ENCODE measurements around the gene CADPS.

Gene CADPS

GRCh38 chr3:62686503-62687294 lies 188.5 kb downstream of the CADPS start:
- DNase-seq (ENCODE audit: low read depth), result no peak

- no peak for DNase-seq (ENCODE audit: low read depth)
Measured at GRCh38 chr3:62682826-62683225, 192.4 kb downstream of the CADPS start.

GRCh38 chr3:62679988-62680387 lies 195.2 kb downstream of the CADPS start:
- DNase-seq (ENCODE audit: low read depth), result no peak

GRCh38 chr3:62678841-62679240 lies 196.4 kb downstream of the CADPS start:
- no peak for DNase-seq (ENCODE audit: low read depth)

- no peak for DNase-seq (ENCODE audit: low read depth)
Measured at GRCh38 chr3:62677926-62678325, 197.3 kb downstream of the CADPS start.

- no peak for DNase-seq (ENCODE audit: low read depth)
Measured at GRCh38 chr3:62676689-62677271, 198.4 kb downstream of the CADPS start.

- no peak for DNase-seq (ENCODE audit: low read depth)
Measured at GRCh38 chr3:62675492-62675891, 199.7 kb downstream of the CADPS start.

- no peak for DNase-seq (ENCODE audit: low read depth)
Measured at GRCh38 chr3:62672988-62673313, 202.3 kb downstream of the CADPS start.

GRCh38 chr3:62672270-62672987 lies 202.8 kb downstream of the CADPS start:
- DNase-seq (ENCODE audit: low read depth), result no peak

GRCh38 chr3:62670351-62670750 lies 204.9 kb downstream of the CADPS start:
- no peak for DNase-seq (ENCODE audit: low read depth)

- no peak for DNase-seq (ENCODE audit: low read depth)
Measured at GRCh38 chr3:62669161-62669560, 206.1 kb downstream of the CADPS start.

- DNase-seq (ENCODE audit: low read depth), result no peak
Measured at GRCh38 chr3:62667714-62668113, 207.5 kb downstream of the CADPS start.

- DNase-seq (ENCODE audit: low read depth), result no peak
Measured at GRCh38 chr3:62665627-62666437, 209.4 kb downstream of the CADPS start.

- no peak for DNase-seq (ENCODE audit: low read depth)
Measured at GRCh38 chr3:62662677-62663076, 212.5 kb downstream of the CADPS start.

GRCh38 chr3:62659660-62660059 lies 215.6 kb downstream of the CADPS start:
- DNase-seq (ENCODE audit: low read depth), result no peak

- no peak for DNase-seq (ENCODE audit: low read depth)
Measured at GRCh38 chr3:62655691-62656063, 219.5 kb downstream of the CADPS start.

- DNase-seq (ENCODE audit: low read depth), result no peak
Measured at GRCh38 chr3:62655056-62655690, 220.0 kb downstream of the CADPS start.

- DNase-seq (ENCODE audit: low read depth), result no peak
Measured at GRCh38 chr3:62653796-62654195, 221.4 kb downstream of the CADPS start.

GRCh38 chr3:62647711-62648110 lies 227.5 kb downstream of the CADPS start:
- DNase-seq (ENCODE audit: low read depth), result no peak

GRCh38 chr3:62644493-62644892 lies 230.7 kb downstream of the CADPS start:
- no peak for DNase-seq (ENCODE audit: low read depth)

- no peak for DNase-seq (ENCODE audit: low read depth)
Measured at GRCh38 chr3:62638316-62638715, 236.9 kb downstream of the CADPS start.

GRCh38 chr3:62636235-62636826 lies 238.9 kb downstream of the CADPS start:
- no peak for DNase-seq (ENCODE audit: low read depth)
